Endothelial cell of umbilical vein (primary cell): ENCODE data around the gene RUNDC3A. TPM values are rescaled to one million over a fixed set of nuclear protein-coding genes. Genes with fewer than 3 reads are reported as not detected.

Experiments used
- BruUV-seq: library from RNA; stranded (reverse); fragments of 400-500 nt; replicated peaks from 2 replicates; lab custom pipeline; 2021; lab: Mats Ljungman, UMichigan
- CTCF ChIA-PET: fragments of 300-600, 350-600 bp; sonication (Branson Sonifier 250); formaldehyde crosslinking; loops from one replicate; lab custom pipeline; 2021; ENCODE audit warnings: antibody characterized with exemption, inconsistent platforms; lab: Charles Lee
- POLR2A ChIA-PET: fragments of 300-600, 350-600 bp; sonication (Branson Sonifier 250); formaldehyde crosslinking; loops from one replicate; lab custom pipeline; 2021; ENCODE audit warnings: antibody characterized with exemption, inconsistent platforms; lab: Charles Lee
- DNase-seq: peaks from one replicate; pipeline ENCODE4 v3.0.0-alpha.2; 2011; ENCODE audit warnings: low read depth, low spot score
- FAIRE-seq: peaks from 2 replicates; lab custom pipeline; 2011; peaks lifted over from hg19 to GRCh38; lab: Jason Lieb, UNC
- H2AFZ ChIP-seq: 2 replicates; pipeline ENCODE4 v1.6.0; 2012; ENCODE audit warnings: low read depth, low read length, control low read depth, inconsistent platforms
- H3K27ac ChIP-seq: 2 replicates; pipeline ENCODE4 v1.5.1; 2011; ENCODE audit warnings: low read depth, mild to moderate bottlenecking, control low read depth, low read length, moderate library complexity; ENCODE audit not compliant: insufficient read depth
- H3K27me3 ChIP-seq, 2 experiments: 2 replicates each; pipeline versions ENCODE4 v1.6.0 to v1.6.1; 2011; ENCODE audit warnings: low read length in 2 of 2, mixed read lengths in 1 of 2; ENCODE audit not compliant: control insufficient read depth in 2 of 2, insufficient read depth in 2 of 2
- H3K36me3 ChIP-seq, 2 experiments: 2 replicates in 1 of 2; 3 replicates in 1 of 2; pipeline ENCODE4 v1.5.1; 2011; ENCODE audit warnings: low read length in 2 of 2, mild to moderate bottlenecking in 1 of 2, moderate library complexity in 1 of 2; ENCODE audit not compliant: control insufficient read depth in 2 of 2, insufficient read depth in 2 of 2; ENCODE audit errors: extremely low read depth in 1 of 2
- H3K4me1 ChIP-seq: 3 replicates; pipeline ENCODE4 v1.5.1; 2011; ENCODE audit warnings: mild to moderate bottlenecking, low read length; ENCODE audit not compliant: control insufficient read depth, insufficient read depth; ENCODE audit errors: extremely low read depth
- H3K4me2 ChIP-seq: 2 replicates; pipeline ENCODE4 v1.6.1; 2011; ENCODE audit warnings: low read length, control low read depth, mixed read lengths; ENCODE audit not compliant: insufficient read depth
- H3K4me3 ChIP-seq, 3 experiments: fragments of 200-600 bp in 1 of 3; sonication (generic), shearing (Covaris generic) in 1 of 3; replicated peaks in 1 of 3; 2 replicates each; pipeline ENCODE4 v1.5.1; 2011 to 2016; ENCODE audit warnings: control low read depth in 3 of 3, low read length in 3 of 3, mild to moderate bottlenecking in 2 of 3, inconsistent platforms in 1 of 3, low read depth in 1 of 3, moderate library complexity in 1 of 3; ENCODE audit not compliant: insufficient read depth in 1 of 3
- H3K79me2 ChIP-seq: 2 replicates; pipeline ENCODE4 v1.6.0; 2012; ENCODE audit warnings: low read length, inconsistent platforms; ENCODE audit not compliant: control insufficient read depth, insufficient read depth
- H3K9ac ChIP-seq: replicated peaks from 2 replicates; pipeline ENCODE3; 2011; ENCODE audit warnings: low read length, control low read depth; ENCODE audit not compliant: insufficient read depth; ENCODE audit errors: extremely low read depth
- H3K9me1 ChIP-seq: replicated peaks from 3 replicates; pipeline ENCODE4 v1.6.0; 2011; ENCODE audit warnings: mild to moderate bottlenecking, low read length; ENCODE audit not compliant: control insufficient read depth, insufficient read depth; ENCODE audit errors: extremely low read depth
- H3K9me3 ChIP-seq: replicated peaks from 2 replicates; pipeline ENCODE4 v1.5.1; 2012; ENCODE audit warnings: low read length, inconsistent platforms; ENCODE audit not compliant: control insufficient read depth, insufficient read depth
- H4K20me1 ChIP-seq: replicated peaks from 2 replicates; pipeline ENCODE3; 2011; ENCODE audit warnings: mild to moderate bottlenecking, low read length; ENCODE audit not compliant: control insufficient read depth, insufficient read depth; ENCODE audit errors: extremely low read depth
- CTCF ChIP-seq, 2 donors: IDR thresholded peaks; 1 replicate in 1 of 2; 2 replicates in 1 of 2; pipeline ENCODE4 v1.5.1; 2011; ENCODE audit warnings: low read length in 2 of 2, mild to moderate bottlenecking in 2 of 2, moderate library complexity in 2 of 2, control low read depth in 1 of 2, inconsistent platforms in 1 of 2, low read depth in 1 of 2; ENCODE audit not compliant: insufficient read depth in 1 of 2; ENCODE audit errors: extremely low read depth in 1 of 2
- EZH2 ChIP-seq: IDR thresholded peaks from 2 replicates; pipeline ENCODE4 v1.6.1; 2012; ENCODE audit warnings: borderline replicate concordance, low read depth, mild to moderate bottlenecking, moderate library complexity, low read length, inconsistent platforms; ENCODE audit not compliant: severe bottlenecking
- FOS ChIP-seq: IDR thresholded peaks from 2 replicates; pipeline ENCODE4 v1.6.1; 2011; ENCODE audit warnings: mild to moderate bottlenecking, low read length, moderate library complexity, borderline replicate concordance; ENCODE audit not compliant: insufficient read depth
- GATA2 ChIP-seq: IDR thresholded peaks from 2 replicates; pipeline ENCODE4 v1.7.0; 2011; ENCODE audit warnings: low read depth, mild to moderate bottlenecking, moderate library complexity, mixed read lengths, low read length; ENCODE audit not compliant: insufficient read length, insufficient read depth
- JUN ChIP-seq: IDR thresholded peaks from 2 replicates; pipeline ENCODE4 v1.6.1; 2011; ENCODE audit warnings: borderline replicate concordance, low read depth; ENCODE audit not compliant: insufficient read length, insufficient read depth
- MAX ChIP-seq: IDR thresholded peaks from 2 replicates; pipeline ENCODE4 v1.6.1; 2011; ENCODE audit not compliant: insufficient read depth, insufficient read length
- MYC ChIP-seq: IDR thresholded peaks from one replicate; pipeline ENCODE4 v1.6.1; 2011; ENCODE audit warnings: mild to moderate bottlenecking, low read depth, low read length
- POLR2A ChIP-seq: IDR thresholded peaks from 2 replicates; pipeline ENCODE4 v1.6.1; 2012; ENCODE audit warnings: low read depth, mild to moderate bottlenecking, control low read depth, low read length
- POLR2AphosphoS5 ChIP-seq: IDR thresholded peaks from 2 replicates; pipeline ENCODE4 v1.6.1; 2012; ENCODE audit warnings: low read depth, mild to moderate bottlenecking, control low read depth, low read length, moderate library complexity; ENCODE audit not compliant: insufficient read depth
- dilution Hi-C: fragments of 300-500 bp; cut with MboI; formaldehyde crosslinking; loops from one replicate; pipeline ENCODE4 v1.15.0; 2019; ENCODE audit warnings: low sequenced_read_pairs; ENCODE audit not compliant: extremely low pct_ligation_motif_present
- intact Hi-C: fragments of 100-400 bp; cut with micrococcal nuclease; formaldehyde crosslinking; loops from one replicate; pipeline ENCODE4 v1.10.0; 2022
- polyA plus RNA-seq, 4 experiments: library from polyadenylated mRNA; depleted of rRNA in 3 of 4; stranded (reverse) in 3 of 4; unstranded in 1 of 4; fragments of >200 nt; gene quantifications; 2 replicates each; pipeline versions ENCODE4 v1.2.1 to v1.2.3, GENCODE V29; 2011 to 2012; ENCODE audit warnings: missing spikeins in 1 of 4
- total RNA-seq: library from RNA; stranded (reverse); gene quantifications from 2 replicates; pipeline ENCODE4 v1.2.3, GENCODE V29; 2021

Gene RUNDC3A
- total and polyA plus RNA-seq, 2 donors (not counting 3 experiments of a cell fraction or from before 2014, with no cell fraction given): 0.12 TPM; not detected in 1

DNA sequence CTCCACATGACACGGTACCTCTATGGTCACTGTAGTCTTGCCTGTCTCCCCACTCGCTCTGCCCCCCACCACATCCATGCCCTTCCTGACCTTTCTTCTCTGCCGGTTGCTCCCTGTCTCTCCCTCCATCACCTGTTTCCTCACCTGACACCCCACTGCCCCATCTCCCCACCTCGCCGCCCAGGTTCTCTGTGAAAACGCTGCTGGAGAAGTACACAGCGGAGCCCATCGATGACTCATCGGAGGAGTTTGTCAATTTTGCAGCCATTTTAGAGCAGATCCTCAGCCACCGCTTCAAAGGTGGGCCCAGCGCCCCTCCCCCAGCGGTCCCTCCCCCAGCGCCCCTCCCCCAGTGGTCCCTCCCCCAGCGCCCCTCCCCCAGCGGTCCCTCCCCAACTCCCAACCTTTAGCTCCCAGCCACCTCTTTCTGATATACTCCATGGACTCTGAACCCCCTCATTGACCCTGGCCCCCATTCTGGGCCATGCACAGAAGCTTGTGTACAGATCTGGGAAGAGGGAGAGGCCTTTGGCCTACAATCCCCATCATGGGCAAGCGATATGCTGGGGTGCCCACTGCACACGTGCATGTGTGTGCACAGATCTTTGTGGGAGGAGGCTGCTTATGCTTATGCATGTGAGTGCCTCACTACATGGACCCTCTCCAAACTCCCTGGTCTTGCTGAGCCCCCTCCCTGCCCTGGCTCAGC, 4.1 kb downstream of the RUNDC3A start:
- Histone ChIP-seq H3K27ac (no peak overlapping the region), H3K9ac (no peak overlapping the region), H3K4me3 (no peak overlapping the region), H3K4me1 (no peaks in the 10 kb centered on the region), H3K9me1 (no peaks in the 10 kb centered on the region), H3K27me3 (peaks cover 31 to 40% of the 10 kb centered on the region in 2 experiments), H3K36me3 (no peaks in the 10 kb centered on the region), H3K79me2 (no peaks in the 10 kb centered on the region), H4K20me1 (no peaks in the 10 kb centered on the region), H2AFZ (no peak overlapping the region), H3K4me2 (no peak overlapping the region), H3K9me3 (no peaks in the 10 kb centered on the region)
- intact Hi-C loops: no loop called here
- dilution Hi-C loops: no loop called here
- DNase-seq: no peak
- ChIA-PET CTCF (no interaction called here), POLR2A (interaction anchor here (0.6 kb wide), 1 partner anchor 66 kb away, joined by 5 read pairs; no protein-coding TSS in a partner anchor)
- TF ChIP-seq FOS: no peak
- TF ChIP-seq MYC: no peak
- TF ChIP-seq CTCF (IDR thresholded peaks at IDR 0.05; ENCODE audit: extremely low read depth in 1 of 2, insufficient read depth in 1 of 2, low read depth in 1 of 2, low read length in 2 of 2): no peak
- no peak for TF ChIP-seq MAX
- TF ChIP-seq POLR2AphosphoS5: no peak
- no peak for TF ChIP-seq JUN
- TF ChIP-seq GATA2: no peak
- no peak for TF ChIP-seq POLR2A
- TF ChIP-seq EZH2: no peak
- no TSS peak for BruUV-seq
- no peak for FAIRE-seq
